Choroid plexus epithelial cell (primary cell): ENCODE data around the gene FAM184A.

Source experiments
- DNase-seq: peaks from one replicate; pipeline ENCODE4 v3.0.0-alpha.2; 2010; ENCODE audit warnings: low read depth
- H3K4me3 ChIP-seq: 2 replicates; pipeline ENCODE4 v1.5.1; 2011; ENCODE audit warnings: low read depth, mild to moderate bottlenecking, control low read depth, low read length, moderate library complexity
- CTCF ChIP-seq: conservative IDR thresholded peaks from 2 replicates; pipeline ENCODE4 v1.5.1; 2011; ENCODE audit warnings: low read depth, mild to moderate bottlenecking, control low read depth, inconsistent platforms, low read length, moderate library complexity

Gene FAM184A

DNA sequence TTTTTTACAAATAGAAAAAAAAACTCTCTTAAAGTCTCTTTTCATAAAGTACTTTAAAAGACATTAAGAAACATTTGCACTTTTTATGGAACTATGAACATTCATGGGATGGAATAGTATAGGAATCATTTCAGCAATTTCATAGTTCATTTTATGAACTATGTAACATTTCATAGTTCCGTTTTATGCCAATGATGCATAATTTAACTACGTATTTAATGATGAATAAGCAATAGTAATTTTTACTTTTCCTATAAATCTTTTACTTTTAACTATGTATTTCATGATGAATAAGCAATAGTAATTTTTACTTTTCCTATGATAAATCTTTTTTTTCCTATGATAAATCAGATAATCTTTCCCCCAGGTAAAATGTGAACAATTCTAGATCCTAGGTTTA is 47.7 kb downstream of the FAM184A start:
- no peak overlapping the region for H3K4me3 ChIP-seq
- no peak for TF ChIP-seq CTCF
- DNase-seq = no peak

GRCh38 chr6:119028091-119028490 is 50.4 kb downstream of the FAM184A start:
- no peak for TF ChIP-seq CTCF
- no peak for DNase-seq
- no peak overlapping the region for H3K4me3 ChIP-seq

GRCh38 chr6:119027465-119027864 is 51.0 kb downstream of the FAM184A start:
- TF ChIP-seq CTCF = no peak
- no peak overlapping the region for H3K4me3 ChIP-seq
- DNase-seq = no peak

DNA sequence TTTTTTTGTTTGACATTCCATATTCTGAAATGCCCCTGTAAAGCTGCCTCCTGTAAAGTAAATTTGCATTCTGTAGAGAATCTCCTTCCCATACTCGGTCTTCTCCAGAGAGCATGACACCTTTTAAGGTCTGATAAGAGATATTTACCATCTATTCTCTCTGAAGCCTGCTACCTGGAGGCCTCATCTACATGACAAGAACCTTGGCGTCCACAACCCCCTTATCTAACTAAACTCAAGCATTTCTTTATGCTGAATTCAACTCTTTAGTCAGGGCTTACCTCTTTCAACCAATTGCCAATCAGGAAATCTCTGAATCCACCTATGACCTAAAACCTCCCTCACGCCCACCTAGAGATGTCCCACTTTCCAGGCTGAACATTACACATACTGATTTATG is 51.6 kb downstream of the FAM184A start:
- DNase-seq = no peak
- no peak for TF ChIP-seq CTCF
- no peak overlapping the region for H3K4me3 ChIP-seq

GRCh38 chr6:119025793-119026192 is 52.7 kb downstream of the FAM184A start:
- H3K4me3 ChIP-seq = no peak overlapping the region
- DNase-seq = no peak
- no peak for TF ChIP-seq CTCF

GRCh38 chr6:119024111-119024510 is 54.4 kb downstream of the FAM184A start:
- no peak for TF ChIP-seq CTCF
- H3K4me3 ChIP-seq = no peak overlapping the region
- no peak for DNase-seq

DNA sequence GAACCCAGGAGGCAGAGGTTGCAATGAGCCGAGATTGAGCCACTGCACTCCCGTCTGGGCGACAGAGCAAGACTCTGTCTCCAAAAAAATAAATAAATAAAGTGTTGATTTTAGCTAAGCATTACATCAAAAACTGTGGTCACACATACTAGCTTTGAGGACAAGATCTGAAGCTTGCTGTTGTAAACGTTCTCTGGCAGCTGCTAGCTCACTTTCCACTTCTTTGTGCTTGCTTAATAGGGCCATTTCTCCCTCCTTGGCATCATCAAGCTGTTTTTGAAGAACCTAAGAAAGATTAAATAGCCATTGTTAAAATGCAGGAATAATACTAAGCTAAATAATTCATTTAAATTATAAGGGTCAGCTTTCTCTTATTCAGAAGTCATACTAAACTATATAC is 55.7 kb downstream of the FAM184A start:
- no peak overlapping the region for H3K4me3 ChIP-seq
- TF ChIP-seq CTCF = no peak
- no peak for DNase-seq
